ENCODE measurements around the gene ATRNL1.

ATRNL1 gene

DNA sequence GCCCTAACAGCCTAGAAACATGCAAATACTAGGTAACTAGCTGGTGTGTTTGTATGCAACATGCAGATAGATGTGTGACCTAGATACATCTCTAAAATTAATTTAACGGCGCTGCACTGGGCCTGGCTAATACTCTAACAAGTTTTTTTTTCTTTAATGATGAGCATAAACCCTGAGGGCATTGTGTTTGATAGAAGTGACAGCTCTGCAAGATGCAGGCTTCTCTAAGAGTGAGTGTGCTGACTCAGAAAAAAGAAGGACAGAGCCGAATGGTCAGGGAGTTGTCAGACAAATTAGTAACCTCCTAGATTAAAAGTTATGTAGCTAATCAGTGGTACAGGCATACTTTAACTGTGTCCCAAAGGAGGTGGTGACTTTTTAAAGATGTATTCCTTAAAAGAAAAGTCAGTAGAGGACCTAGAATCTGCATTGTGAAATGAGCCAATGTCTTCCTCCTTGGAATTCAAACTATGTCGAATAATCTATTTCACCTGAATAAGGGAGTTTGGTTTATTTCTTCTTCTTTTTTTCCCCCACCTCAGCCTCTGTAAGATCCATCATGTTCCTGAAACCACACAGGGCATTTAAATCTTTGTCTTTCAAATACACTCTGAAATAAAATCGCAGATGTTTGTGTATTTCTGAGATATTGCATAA lies 864.7 kb downstream of the ATRNL1 start:
- DNase-seq = no peak

DNA sequence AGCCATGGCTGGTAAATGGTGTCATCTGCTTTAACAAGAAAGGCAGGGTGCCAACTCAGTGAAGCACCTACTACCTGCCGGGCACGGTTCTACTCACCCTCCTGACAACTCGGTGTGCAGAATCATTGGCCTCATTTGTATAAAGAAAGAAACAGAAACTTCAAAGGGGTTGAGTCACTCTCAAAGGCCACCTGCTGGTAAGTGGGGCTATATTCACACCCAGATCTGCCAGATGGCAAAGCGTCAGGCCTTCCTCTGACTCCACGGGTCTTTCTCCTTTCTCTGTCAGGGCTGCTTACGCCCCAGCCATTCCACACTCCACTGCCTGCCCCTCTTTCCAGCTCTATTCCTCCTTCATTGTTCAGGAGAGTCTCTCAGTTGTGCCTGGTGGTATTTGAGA lies 870.7 kb downstream of the ATRNL1 start:
- peak; percentile 2 for DNase-seq

DNA sequence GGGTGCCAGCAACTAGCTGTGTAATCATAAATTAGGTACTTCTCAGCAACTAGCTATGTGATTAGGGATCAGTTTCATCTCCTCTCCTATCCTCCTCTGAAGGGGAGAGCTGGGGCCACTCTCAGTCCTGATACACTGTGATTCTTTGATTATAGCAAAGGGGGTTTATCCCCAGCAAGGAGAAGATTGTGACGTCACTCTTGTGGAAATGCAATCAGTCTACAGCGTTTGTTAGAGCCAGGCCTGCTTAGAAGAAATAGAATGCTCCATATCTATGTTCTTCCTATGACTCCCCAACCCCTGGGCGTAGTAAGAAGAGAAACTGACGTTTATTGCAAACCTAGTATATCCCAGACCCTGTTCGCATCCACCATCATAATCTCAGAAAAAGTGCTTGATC lies 871.7 kb downstream of the ATRNL1 start:
- no peak for DNase-seq

DNA sequence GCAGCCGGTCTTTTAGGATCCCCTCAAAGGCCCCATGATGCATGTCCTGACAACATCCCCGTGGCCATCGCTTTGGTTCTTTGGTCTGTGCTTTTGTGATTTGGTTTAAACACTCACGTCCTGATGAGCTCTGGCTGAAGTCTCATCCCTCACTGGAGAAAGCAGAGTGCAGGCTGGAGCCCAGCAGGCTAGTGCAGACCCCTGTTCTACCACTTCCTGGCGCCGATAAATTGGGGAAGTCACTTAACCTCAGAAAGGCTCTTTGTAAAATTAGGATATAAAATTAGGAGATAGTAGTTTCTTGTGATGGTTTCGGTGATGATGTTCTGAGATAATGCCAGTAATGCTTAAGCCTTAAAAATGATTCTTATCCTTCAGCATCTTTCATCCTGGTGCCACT lies 872.2 kb downstream of the ATRNL1 start:
- no peak for DNase-seq

DNA sequence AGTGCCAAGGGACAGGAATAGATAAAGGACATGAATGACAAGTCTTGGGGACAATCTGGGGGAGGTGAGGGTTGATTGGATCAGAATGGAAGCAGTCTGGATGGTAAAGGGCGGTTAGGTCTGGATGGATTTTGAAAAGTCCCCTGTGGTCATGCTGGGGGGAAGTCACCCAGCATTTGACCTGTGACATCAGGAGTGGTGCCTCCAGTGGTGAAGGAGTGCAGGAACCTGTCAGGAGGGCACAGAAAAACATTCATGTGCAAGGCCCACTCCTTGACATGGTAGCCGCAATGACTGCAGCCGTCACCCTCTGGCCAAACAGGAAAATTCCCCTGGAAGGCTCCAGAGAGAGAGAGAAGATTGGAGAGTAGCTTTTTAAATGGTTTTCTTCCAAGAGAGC lies 875.1 kb downstream of the ATRNL1 start:
- DNase-seq = no peak

GRCh38 chr10:115969591-115969990 lies 876.4 kb downstream of the ATRNL1 start:
- DNase-seq = no peak

DNA sequence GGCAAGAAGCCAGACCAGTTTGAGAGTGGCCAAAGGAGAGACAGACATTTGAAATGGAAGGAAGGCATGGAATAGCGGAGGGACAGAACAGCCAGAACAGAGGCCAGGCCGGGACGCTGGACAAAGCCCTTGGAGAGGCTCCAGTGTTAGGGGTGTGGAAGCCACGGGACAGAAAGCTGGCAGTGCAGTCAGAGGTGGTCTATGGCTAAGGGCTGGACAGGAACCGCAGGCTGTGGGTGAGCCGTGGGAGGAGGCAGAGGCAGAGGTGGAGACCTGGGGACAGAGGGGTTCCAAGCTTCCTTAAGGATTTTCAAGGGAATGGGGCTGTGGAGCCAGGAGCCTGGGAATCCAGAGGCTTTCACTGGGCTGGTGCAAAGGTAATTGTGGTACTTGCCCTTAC lies 878.8 kb downstream of the ATRNL1 start:
- DNase-seq = no peak

GRCh38 chr10:115972426-115972825 lies 879.3 kb downstream of the ATRNL1 start:
- no peak for DNase-seq

DNA sequence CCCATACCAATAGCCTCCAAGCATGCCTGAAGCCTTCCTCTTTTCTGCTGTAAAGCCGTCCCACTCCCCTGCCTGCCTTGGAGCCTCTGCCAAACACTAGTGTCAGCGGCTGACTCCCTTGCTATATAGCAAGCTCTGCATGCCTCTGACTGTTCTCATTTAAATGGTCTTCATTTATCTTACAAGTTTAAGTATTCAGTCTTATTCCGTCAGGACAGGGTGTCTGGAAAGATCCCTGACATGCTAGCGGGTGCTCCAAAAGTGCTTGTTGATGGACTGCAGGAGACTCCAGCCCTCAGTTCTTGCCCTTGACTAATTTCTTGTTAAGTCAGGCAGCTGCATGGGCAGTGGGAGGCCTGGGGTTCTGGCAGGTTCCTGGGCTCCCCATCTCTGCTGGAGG lies 881.2 kb downstream of the ATRNL1 start:
- no peak for DNase-seq

DNA sequence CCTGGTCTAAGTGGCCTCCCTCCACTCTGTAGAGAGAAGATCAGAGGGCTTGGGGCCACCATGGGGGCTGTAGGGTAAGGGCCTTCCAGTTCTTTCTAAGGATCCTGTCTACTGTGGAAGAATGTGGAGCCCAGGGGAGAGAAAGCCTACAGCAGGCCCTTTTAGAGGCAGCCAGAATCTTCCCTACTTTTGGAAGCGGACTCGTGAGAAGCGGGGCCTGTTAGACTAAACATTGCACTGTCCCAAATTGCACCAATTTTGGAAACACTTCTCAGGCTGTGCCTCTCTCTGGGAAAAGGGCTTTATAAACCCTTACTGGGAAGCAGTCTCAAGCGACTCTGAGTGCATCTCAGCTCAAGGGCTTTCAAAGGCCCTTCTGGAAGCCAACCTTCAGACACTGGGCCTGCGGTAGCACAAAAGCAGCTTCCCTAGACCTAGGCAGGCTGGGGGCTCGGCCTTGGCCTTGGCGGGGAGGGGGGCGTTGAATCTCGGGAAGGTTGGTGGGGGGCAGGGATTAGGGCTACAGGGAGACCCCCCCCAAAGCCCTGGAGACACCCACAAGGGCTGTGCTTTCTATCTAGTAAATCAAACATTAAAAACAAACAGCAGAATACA lies 881.8 kb downstream of the ATRNL1 start:
- no peak for DNase-seq

DNA sequence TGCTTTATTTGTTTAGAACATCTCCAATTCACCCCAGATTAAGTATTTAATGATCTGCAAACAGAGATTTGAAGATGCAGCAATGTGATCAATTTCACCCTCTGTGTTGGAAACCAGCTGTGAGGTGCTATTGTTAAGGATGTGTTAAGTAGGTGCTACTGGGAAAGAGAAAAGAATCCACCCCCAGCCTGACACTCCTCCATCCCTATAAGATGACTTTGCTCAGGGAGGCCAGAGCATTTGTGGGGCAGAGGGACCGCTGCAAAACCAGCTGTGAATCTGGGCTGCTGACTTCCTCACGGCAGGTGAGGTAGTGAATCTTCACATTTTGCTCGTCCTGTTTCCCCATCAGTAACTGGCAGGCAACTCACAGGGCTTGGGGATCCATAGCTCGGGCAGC lies 882.3 kb downstream of the ATRNL1 start:
- no peak for DNase-seq

DNA sequence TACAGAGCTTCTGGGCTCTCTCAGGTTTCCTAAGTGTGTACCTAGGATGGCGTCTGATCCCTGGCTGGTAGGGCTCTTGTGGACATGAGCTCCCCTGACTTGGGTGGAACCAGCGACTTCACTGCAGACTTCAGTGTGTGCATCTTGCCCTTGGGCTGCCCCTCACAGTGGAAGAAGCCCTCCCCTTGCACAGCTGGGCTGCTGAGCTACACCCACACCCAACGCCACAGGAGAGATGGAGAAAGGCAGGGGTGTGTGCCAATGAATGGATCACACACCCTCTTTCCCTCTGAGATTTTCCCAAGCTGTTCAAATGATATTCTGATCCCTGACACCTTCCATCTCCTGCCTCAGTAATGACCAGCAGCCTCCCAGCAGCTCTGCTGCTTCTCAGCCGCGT lies 883.2 kb downstream of the ATRNL1 start:
- no peak for DNase-seq

DNA sequence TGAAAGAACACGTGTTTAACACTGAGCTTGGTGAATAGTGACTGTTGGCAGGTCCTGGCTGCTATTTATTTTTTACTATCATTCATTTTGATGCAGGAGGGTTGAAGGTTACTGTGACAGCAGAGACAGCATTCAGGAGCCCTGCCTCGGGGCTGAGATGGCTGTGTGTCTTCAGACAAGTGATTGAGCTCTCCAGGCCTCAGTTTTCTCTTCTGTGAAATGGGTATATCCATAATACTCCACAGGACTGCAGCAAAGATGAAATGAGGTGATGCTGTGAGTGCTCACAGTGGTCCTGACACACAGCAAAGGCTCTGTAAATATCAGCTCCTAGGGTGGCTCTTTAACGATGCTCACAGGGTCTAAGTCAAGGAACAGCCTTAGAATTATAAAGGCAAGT lies 884.7 kb downstream of the ATRNL1 start:
- no peak for DNase-seq

- DNase-seq = no peak
Observed at GRCh38 chr10:115979576-115979975, 886.4 kb downstream of the ATRNL1 start.

GRCh38 chr10:115980470-115980869 lies 887.3 kb downstream of the ATRNL1 start:
- DNase-seq = no peak

DNA sequence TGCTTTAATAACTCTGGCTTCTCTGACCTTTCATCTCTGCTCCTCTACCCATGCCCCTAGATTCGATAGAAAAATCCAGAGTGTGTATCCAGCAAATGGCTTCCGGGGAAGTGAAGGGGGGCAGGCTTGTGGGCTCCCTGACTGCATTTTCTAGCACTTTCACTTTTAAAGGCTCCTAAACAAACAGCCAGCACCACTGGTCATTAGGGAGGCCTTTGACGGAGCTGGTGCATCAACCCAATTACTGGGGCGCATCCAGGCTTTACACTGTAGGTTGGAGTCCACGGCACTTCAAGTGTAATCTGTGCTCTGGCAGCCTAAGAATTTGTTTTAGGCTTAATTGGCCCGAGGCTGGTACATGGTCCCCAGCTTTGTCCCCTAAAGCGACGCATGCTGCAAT lies 887.9 kb downstream of the ATRNL1 start:
- no peak for DNase-seq

- DNase-seq = no peak
Observed at GRCh38 chr10:115982076-115982475, 888.9 kb downstream of the ATRNL1 start.

GRCh38 chr10:115982526-115982925 lies 889.4 kb downstream of the ATRNL1 start:
- DNase-seq = no peak

DNA sequence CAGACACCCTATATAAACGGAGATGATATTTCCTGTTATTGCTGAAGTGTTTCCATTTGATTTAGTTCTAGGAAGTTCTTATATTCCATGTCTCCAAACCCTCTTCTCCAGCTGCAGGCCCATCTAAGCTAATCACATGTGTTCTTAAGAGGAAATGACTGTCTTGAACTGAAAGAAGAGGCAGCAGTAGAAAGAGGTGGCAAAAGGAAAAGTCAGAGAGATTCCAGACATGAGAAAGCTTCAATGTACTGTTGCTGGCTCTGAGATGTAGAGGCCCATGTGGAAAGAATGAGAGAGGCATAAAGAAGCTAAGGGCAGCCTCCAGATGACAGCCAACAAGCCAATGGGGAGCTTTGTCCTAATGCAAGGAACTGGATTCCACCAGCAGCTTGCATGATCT lies 892.6 kb downstream of the ATRNL1 start:
- DNase-seq = no peak

GRCh38 chr10:115988380-115988779 lies 895.2 kb downstream of the ATRNL1 start:
- DNase-seq = no peak

GRCh38 chr10:115989621-115990020 lies 896.5 kb downstream of the ATRNL1 start:
- DNase-seq = no peak

DNA sequence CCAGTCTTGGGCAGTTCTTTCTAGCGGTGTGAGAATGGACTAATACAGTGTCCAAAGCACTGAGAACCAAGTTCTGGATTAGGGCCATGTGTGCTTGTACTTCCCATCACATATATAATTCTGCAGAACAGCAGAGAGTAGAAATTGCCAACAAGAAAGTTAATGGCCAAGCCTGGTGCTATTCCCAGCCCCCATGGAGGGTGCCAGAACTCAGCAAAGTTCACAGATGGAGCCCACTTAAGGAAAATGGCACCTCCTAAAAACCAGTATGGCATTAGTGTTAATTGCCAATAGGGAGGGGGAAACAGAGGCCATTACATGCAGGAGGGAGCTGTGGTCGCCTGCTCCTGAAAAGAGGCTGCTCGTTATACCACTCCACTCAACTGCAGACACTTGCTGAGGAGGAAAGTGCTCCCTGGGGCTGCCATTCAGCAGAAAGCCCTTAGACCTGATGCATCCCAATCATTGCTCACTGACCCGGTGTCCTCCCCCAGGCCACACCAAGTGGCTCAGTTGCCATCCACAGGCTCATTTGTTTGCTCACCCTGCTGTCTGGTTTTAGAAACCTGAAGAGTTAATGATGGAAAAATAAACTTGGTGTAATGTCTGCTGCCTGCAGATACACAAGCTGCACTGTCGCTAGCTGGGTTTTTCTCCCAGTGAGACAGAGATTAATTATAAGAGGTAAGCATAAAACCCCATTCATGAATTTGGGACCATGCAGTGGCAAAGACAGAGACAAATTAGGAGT lies 899.2 kb downstream of the ATRNL1 start:
- DNase-seq = no peak

DNA sequence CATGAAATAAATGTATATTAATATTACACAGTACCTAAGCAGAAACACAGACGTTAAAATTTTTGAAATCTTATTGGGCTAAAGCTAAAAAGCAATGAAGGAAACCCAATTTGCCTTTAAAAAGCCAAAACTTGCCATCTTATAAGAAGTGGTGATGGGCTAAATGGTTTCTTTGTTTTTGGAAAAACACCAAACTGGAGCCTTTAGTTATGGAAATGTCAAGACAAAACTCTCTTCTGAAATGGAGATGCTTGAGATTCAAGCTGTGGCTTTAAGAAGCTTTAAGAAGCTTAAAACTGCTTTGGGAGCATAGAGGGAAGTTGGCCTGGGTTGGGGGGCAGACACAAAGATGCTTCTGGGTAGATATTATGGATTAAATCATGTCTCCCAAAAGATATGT lies 902.9 kb downstream of the ATRNL1 start:
- no peak for DNase-seq

DNA sequence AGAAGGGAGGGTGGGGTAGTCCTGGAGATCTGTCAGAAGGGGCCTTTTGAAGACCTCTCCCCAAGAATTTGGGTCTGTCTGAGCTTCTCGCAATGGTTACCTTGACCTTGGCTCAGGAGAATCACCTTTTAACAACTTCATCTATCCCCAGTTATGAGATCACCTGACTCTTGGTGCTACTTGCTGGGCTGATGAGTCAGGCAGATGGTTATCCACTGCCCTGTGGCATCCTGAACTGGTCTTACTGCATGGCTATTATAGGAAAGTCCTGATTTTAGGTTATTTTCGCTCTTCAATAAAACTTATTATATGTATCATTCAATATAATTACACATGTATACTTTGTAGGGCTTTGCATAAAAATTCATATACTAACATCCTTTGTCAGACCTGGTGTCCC lies 905.1 kb downstream of the ATRNL1 start:
- no peak for DNase-seq
